H1 (cell line): ENCODE data around the gene FOXN4. TPM values are rescaled to one million over a fixed set of nuclear protein-coding genes. Genes with fewer than 3 reads are reported as not detected.

ENCODE experiments used
- CHD7 ChIP-seq: fragments of 300-600 bp; sonication (generic); IDR thresholded peaks from 2 replicates; pipeline ENCODE4 v1.7.1; 2012; ENCODE audit warnings: low read length, moderate library complexity, mild to moderate bottlenecking, inconsistent platforms; ENCODE audit not compliant: insufficient replicate concordance
- CTBP2 ChIP-seq: IDR thresholded peaks from 2 replicates; pipeline ENCODE4 v1.7.0; 2011; ENCODE audit warnings: borderline replicate concordance, mild to moderate bottlenecking, moderate library complexity, mixed read lengths, low read length; ENCODE audit not compliant: insufficient read depth, insufficient read length
- GTF2F1 ChIP-seq: IDR thresholded peaks from 2 replicates; pipeline ENCODE4 v1.6.1; 2012; ENCODE audit warnings: low read depth, low read length, improper control_type of control experiment, borderline replicate concordance
- JUN ChIP-seq: IDR thresholded peaks from 2 replicates; pipeline ENCODE4 v1.6.1; 2011; ENCODE audit warnings: low read depth, mild to moderate bottlenecking, improper control_type of control experiment, low read length
- KDM5A ChIP-seq: fragments of 200-600 bp; IDR thresholded peaks from 2 replicates; pipeline ENCODE4 v1.7.1; 2012; ENCODE audit warnings: mild to moderate bottlenecking, low read length, inconsistent platforms, mixed read lengths
- POLR2A ChIP-seq, 2 experiments: IDR thresholded peaks; 1 replicate in 1 of 2; 2 replicates in 1 of 2; pipeline ENCODE4 v1.6.1; 2011; ENCODE audit warnings: low read depth in 2 of 2, low read length in 2 of 2, mild to moderate bottlenecking in 2 of 2; ENCODE audit errors: control extremely low read depth in 1 of 2
- RFX5 ChIP-seq: IDR thresholded peaks from 2 replicates; pipeline ENCODE4 v1.6.1; 2011; ENCODE audit warnings: low read depth, low read length, improper control_type of control experiment, borderline replicate concordance
- TBP ChIP-seq: IDR thresholded peaks from 2 replicates; pipeline ENCODE4 v1.6.1; 2011; ENCODE audit warnings: low read depth, low read length, improper control_type of control experiment
- TCF12 ChIP-seq: IDR thresholded peaks from 2 replicates; pipeline ENCODE4 v1.6.1; 2011; ENCODE audit warnings: low read depth, mild to moderate bottlenecking, low read length
- USF2 ChIP-seq: IDR thresholded peaks from 2 replicates; pipeline ENCODE4 v1.6.1; 2011; ENCODE audit warnings: low read length, improper control_type of control experiment
- polyA plus RNA-seq, 7 experiments: library from polyadenylated mRNA; depleted of rRNA in 3 of 7; stranded (reverse) in 5 of 7; unstranded in 2 of 7; fragments of >200 nt in 5 of 7; fragments of 200-250 nt in 2 of 7; gene quantifications; 1 replicate in 5 of 7; 2 replicates in 1 of 7; 4 replicates in 1 of 7; pipeline versions ENCODE4 v1.2.1 to v1.2.3, GENCODE V29; 2011 to 2013; ENCODE audit warnings: missing spikeins in 2 of 7, mixed read lengths in 2 of 7
- total RNA-seq: library from RNA; stranded (reverse); fragmentation: NEBNext Ultra II Directional; extraction: Animal tissue kit (Norgen Biotek cat#: 25700); gene quantifications from 2 replicates; pipeline ENCODE4 v1.2.1, GENCODE V29; 2021

The FOXN4 gene
- total and polyA plus RNA-seq, 2 of the 8 experiments (the other 6 are each of a cell fraction or from before 2014, with no cell fraction given): 0.26 to 0.29 TPM

- TF ChIP-seq CHD7: no peak
- no peak for TF ChIP-seq GTF2F1
- TF ChIP-seq JUN: no peak
- no peak for TF ChIP-seq KDM5A
- no peak for TF ChIP-seq USF2
- no peak for TF ChIP-seq TCF12
- no peak for TF ChIP-seq CTBP2
- no peak for TF ChIP-seq RFX5
- TF ChIP-seq POLR2A (IDR thresholded peaks at IDR 0.05; ENCODE audit: control extremely low read depth in 1 of 2, low read depth in 2 of 2, low read length in 2 of 2): no peak
- TF ChIP-seq TBP: no peak
- TF ChIP-seq, all 59 proteins: peak for 0
Observed at GRCh38 chr12:109268896-109269295, 40.2 kb downstream of the FOXN4 start (continued).
